GM19438 (cell line): ENCODE measurements around the gene UBTD1.
"Not testable (repeated sequence)": the region's sequence is repeated elsewhere in the genome, so short reads cannot be mapped to it uniquely, and the experiment has no call there.

Experiments
- ATAC-seq: cut with Tn5 transposase; IDR thresholded peaks from one replicate; pipeline ENCODE4 v1.9.1; 2021; ENCODE audit warnings: low read depth; ENCODE audit not compliant: unreplicated experiment

UBTD1 gene

DNA sequence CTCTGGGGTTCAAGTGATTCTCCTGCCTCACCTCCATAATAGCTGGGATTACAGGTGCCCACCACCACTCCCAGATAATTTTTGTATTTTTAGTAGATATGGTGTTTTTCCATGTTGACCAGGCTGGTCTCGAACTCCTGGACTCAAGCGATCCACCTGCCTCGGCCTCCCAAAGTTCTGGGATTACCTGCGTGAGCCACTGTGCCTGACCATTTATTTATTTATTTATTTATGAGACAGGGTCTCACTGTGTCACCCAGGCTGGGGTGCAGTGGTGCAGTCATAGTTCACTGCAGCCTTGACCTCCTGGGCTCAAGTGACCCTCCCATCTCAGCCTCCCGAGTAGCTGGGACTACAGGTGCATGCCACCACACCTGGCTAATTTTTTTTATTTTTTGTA is 55.6 kb downstream of the UBTD1 start:
- ATAC-seq: not testable (repeated sequence)

- not testable (repeated sequence) for ATAC-seq
Observed at GRCh38 chr10:97555541-97555940, 56.8 kb downstream of the UBTD1 start.

DNA sequence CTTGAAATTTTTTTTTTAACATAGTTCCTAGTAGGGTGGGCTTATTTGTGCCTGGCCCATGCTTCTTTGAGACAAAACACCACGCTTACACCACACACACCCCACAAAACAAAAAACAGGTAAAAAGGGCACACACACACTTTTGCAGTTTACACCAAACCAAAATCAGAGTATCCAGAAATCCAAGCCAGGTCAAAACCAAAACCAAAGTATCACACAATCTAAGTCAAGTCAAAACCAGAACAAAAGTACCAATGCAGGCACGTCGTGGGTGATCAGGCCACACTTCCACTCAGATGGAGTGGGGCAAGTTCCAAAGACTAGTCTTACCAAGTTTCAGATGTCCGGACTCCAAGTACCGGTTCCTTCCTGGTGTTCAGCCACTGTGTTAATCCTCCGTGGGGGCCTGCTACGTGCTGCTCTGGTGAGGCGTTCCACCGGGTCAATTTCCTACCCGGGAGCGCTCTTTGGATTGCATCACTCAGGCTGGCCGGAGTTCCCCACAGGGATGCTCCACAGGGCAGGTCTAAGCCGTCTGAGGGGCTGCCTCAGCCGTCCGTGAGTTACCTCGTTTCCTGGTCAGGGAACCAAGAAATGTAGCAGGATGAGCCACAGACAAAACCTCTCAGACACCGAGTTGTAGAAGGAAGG is 62.1 kb downstream of the UBTD1 start:
- ATAC-seq: not testable (repeated sequence)

GRCh38 chr10:97561386-97562077 is 62.8 kb downstream of the UBTD1 start:
- not testable (repeated sequence) for ATAC-seq

DNA sequence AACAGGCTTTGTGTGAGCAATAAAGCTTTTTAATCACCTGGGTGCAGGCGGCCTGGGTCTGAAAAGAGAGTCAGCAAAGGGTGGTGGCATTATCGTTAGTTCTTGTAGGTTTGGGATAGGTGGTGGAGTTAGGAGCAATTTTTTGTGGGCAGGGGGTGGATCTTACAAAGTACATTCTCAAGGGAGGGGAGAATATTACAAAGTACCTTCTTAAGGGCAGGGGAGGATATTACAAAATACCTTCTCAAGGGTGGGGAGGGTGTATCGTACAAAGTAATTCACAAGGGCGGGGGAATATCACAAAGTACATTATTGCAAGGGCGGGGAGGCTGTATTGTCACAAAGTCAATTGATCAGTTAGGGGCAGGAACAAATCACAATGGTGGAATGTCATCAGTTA is 63.6 kb downstream of the UBTD1 start:
- not testable (repeated sequence) for ATAC-seq

DNA sequence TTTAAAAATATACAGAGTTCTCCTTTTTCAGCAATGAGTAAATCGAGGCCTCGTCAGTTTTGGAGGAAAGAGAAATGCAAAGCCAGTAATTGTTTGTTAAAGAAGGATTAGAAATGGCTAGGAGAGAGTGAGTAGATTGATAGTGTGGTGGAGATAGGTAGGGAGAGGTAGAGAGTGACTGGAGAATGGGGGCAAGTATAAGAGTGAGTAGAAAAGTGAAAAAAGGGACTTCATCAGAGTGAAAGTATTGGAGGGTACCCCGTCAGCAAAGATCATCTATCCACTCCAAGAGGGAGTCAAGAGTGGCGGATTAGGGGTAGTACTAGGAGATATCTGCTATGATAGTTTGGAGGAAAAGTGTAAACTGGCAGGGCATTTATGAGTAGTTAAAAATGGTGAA is 64.6 kb downstream of the UBTD1 start:
- no peak for ATAC-seq

GRCh38 chr10:97564776-97565175 is 66.1 kb downstream of the UBTD1 start:
- ATAC-seq: no peak

DNA sequence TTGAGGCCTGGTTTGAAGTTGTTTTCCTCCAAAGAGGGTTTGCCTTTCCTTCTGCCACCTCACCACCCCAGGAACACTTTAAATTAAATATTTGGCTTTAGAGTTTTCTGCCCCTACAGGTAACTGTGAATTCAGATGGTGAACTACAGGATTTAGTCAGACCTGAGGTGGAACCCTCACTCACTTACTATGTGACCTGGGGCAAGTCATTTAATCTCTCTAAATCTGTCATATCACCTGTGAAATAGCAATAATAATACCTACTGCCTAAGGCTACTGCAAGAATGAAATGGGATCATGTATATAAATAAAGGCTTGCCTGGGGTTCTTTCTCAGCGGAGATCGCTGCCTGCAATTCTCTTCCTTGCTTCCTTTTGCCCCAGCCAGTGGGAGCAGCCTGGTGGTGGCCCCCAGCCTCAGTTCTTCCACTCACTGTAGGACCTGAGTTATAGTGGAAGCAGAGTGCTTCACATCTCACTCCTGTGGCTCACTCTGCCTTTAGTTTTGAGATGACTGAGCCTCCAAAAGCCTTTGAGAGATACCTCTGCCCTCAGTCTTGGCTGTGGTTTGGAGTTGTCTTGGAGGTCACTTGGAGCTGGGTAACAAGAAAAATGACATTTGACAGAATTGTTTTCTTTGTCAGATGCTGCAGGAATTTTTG is 67.7 kb downstream of the UBTD1 start:
- ATAC-seq: no peak

- no peak for ATAC-seq
Observed at GRCh38 chr10:97567891-97568290, 69.2 kb downstream of the UBTD1 start.

DNA sequence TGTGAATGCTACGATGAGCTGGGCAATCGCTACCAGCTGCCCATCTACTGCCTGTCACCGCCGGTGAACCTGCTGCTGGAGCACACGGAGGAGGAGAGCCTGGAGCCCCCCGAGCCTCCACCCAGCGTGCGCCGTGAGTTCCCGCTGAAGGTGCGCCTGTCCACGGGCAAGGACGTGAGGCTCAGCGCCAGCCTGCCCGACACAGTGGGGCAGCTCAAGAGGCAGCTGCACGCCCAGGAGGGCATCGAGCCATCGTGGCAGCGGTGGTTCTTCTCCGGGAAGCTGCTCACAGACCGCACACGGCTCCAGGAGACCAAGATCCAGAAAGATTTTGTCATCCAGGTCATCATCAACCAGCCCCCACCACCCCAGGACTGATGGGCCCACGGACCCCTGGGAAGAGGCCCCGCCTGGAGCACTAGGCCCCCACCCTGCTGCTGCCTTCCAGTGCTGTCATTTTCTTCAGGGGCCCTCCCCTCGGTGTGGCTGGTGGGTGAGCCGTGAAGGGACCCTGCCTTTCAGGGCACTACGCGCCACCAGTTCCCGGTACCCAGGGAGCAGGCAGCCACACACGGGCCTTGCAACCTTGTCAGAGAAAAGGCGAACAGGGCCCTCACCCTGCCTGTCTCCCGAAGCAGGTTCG is 71.5 kb downstream of the UBTD1 start:
- ATAC-seq: no peak

GRCh38 chr10:97570789-97571471 is 72.2 kb downstream of the UBTD1 start:
- no peak for ATAC-seq

DNA sequence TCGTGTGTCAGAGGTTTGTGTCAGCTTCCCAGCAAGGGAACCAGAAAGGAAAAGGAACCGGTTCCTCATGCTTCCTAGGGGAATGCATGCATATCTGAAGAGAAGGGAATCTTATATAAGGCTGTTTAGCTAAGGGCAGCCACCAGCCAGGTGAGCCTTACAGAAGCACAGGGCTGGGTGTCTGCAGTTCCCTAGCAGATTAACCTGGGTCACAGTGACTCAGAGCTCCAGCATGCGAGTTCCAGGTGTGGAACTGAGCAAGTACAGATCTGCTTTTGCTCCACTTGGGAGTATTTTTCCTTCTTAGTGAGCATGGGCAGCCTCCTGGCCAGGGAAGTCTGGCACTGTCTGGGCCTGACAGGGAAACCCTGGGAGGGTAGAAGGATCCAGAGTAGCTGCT is 72.9 kb downstream of the UBTD1 start:
- no peak for ATAC-seq

- no peak for ATAC-seq
Observed at GRCh38 chr10:97572214-97572989, 73.7 kb downstream of the UBTD1 start, which contains the start of gene ANKRD2. ANKRD2 (plus strand) TSS chr10:97572779; CDS start chr10:97572789, 10 bp downstream.

- ATAC-seq: no peak
Observed at GRCh38 chr10:97573021-97573420, 74.3 kb downstream of the UBTD1 start.

DNA sequence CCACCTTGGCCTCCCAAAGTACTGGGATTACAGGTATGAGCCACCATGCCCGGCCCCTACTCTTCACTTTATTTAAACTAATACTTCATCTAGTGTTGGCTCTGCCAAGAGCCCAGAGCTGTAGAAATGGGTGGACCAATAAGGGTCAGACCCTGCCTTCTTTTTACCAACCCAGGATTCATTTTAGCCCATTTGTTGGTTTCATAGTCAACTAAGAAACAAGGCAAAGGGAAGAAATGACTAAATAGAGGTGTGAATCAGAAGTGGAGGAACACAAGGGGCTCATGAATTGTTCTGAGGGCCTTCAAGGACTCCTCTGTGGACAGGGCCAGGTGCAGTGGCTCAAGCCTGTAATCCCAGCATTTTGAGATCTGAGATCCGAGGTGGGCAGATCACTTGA is 74.9 kb downstream of the UBTD1 start:
- no peak for ATAC-seq

GRCh38 chr10:97574374-97575126 is 75.8 kb downstream of the UBTD1 start:
- no peak for ATAC-seq

DNA sequence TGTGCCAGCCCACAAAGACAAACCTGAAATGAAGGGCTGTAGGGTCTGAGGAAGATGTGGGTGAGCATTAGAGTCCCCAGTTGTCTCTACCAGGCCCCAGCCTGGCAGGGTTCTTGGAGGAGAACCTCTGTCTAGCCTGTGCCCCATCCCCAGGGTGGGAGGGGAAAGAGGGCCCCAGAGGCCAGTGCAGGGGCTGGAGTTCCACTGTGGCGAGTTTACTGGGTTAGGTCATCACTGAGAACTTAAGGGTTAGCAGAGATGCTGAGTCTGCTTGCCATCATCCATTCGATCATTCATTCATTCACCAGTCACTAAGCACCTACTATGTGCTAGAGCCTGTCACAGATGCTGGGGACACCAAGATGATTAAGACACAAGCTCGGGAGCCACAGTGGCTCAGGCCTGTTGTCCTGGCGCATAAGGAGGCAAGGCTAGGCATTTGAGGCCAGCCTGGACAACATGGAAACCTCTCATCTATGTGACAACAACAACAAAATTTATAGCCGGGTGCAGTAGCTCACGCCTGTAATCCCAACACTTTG is 76.5 kb downstream of the UBTD1 start:
- no peak for ATAC-seq

- ATAC-seq: not testable (repeated sequence)
Observed at GRCh38 chr10:97576487-97576886, 77.8 kb downstream of the UBTD1 start.

DNA sequence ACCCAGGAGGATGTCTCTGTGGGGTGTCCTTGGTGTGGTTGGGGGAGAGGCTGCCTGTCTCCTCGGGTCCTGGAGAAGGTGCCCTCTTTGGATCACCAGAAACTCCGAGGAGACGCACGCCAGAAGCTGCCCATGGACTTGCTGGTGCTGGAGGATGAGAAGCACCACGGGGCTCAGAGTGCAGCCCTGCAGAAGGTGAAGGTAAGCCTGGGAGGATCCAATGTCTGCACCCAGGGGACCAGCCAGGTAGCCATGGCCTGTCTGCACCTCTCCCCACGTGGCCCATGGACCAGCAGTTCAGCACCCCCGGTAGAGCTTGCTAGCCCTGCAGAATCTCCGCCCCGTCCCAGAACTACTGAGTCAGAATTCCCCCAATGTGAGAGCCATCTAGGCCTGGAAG is 79.0 kb downstream of the UBTD1 start:
- no peak for ATAC-seq
